ENCODE data around the gene TBX21.
"Not testable (repeated sequence)": the region's sequence is repeated elsewhere in the genome, so short reads cannot be mapped to it uniquely, and the experiment has no call there.

The TBX21 gene

GRCh38 chr17:47736501-47737495 lies 3.8 kb downstream of the TBX21 start:
- peaks cover 38 to 70% (median 58%) of the 10 kb centered on the region in 10 experiments for H3K4me1 ChIP-seq
- no peak for TF ChIP-seq Cebpa-rat (IDR thresholded peaks at IDR 0.05)
- H3K4me2 ChIP-seq, result peak overlapping the region in 7 of 11 experiments; percentile 3 to 36 (median 11); a peak in 6 of 22 replicates
- H3K36me3 ChIP-seq, result no peaks in the 10 kb centered on the region
- no peaks in the 10 kb centered on the region for H3K9me3 ChIP-seq (replicated peaks in 1 of 11)
- H3K9ac ChIP-seq, result no peak overlapping the region
- H3K27ac ChIP-seq, result no peak overlapping the region
- H4K20me1 ChIP-seq, result peaks cover 0 to 24% (median 0%) of the 10 kb centered on the region in 11 experiments; a peak in 5 of 22 replicates
- no peak overlapping the region for H3K4me3 ChIP-seq
- H3K27me3 ChIP-seq, result peaks cover 17 to 30% (median 23%) of the 10 kb centered on the region in 11 experiments

DNA sequence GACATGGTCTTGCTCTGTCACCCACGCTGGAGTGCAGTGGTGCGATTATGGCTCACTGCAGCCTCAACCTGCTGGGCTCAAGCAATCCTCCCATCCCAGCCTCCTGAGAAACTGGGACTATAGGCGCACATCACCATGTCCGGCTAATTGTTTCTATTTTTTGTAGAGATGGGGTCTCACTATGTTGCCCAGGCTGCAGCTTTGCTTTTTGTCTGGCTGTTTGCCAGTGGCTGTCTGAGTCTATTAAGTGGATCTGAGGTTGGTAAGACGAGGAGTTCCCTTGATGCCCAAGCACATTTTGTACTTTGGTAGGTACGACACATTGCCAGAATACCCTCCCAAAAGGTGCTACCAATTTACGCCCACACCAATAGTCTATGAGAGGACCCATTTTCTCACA lies 5.1 kb downstream of the TBX21 start:
- Histone ChIP-seq H4K20me1 (peaks cover 0 to 18% (median 0%) of the 10 kb centered on the region in 11 experiments; a peak in 5 of 22 replicates), H3K9ac (no peak overlapping the region), H3K4me1 (peaks cover 46 to 73% (median 62%) of the 10 kb centered on the region in 10 experiments), H3K27ac (no peak overlapping the region), H3K27me3 (peaks cover 17 to 26% (median 22%) of the 10 kb centered on the region in 11 experiments), H3K4me3 (no peak overlapping the region), H3K36me3 (no peaks in the 10 kb centered on the region), H3K4me2 (no peak overlapping the region), H3K9me3 (replicated peaks in 1 of 11) (no peaks in the 10 kb centered on the region)
- TF ChIP-seq Cebpa-rat (IDR thresholded peaks at IDR 0.05), result no peak

- no peak for TF ChIP-seq Cebpa-rat (IDR thresholded peaks at IDR 0.05)
- H3K9me3 ChIP-seq (replicated peaks in 1 of 11), result no peaks in the 10 kb centered on the region
- peaks cover 0 to 16% (median 0%) of the 10 kb centered on the region in 11 experiments; a peak in 4 of 22 replicates for H4K20me1 ChIP-seq
- H3K27ac ChIP-seq, result no peak overlapping the region
- H3K36me3 ChIP-seq, result no peaks in the 10 kb centered on the region
- peaks cover 43 to 75% (median 62%) of the 10 kb centered on the region in 10 experiments for H3K4me1 ChIP-seq
- H3K9ac ChIP-seq, result no peak overlapping the region
- no peak overlapping the region for H3K4me3 ChIP-seq
- peaks cover 8 to 24% (median 12%) of the 10 kb centered on the region in 11 experiments for H3K27me3 ChIP-seq
- H3K4me2 ChIP-seq, result peak overlapping the region; percentile 3 to 53 (median 29); a peak in 17 of 22 replicates
Observed at GRCh38 chr17:47739150-47739549, 6.1 kb downstream of the TBX21 start.

GRCh38 chr17:47739945-47740344 lies 6.9 kb downstream of the TBX21 start:
- H3K4me3 ChIP-seq; H3K4me2 ChIP-seq; H3K27ac ChIP-seq; H3K9ac ChIP-seq; H3K36me3 ChIP-seq; H3K9me3 ChIP-seq (replicated peaks in 1 of 11): not testable (repeated sequence)
- peaks cover 0 to 16% (median 0%) of the 10 kb centered on the region in 11 experiments; a peak in 3 of 22 replicates for H4K20me1 ChIP-seq
- H3K4me1 ChIP-seq, result peaks cover 45 to 75% (median 62%) of the 10 kb centered on the region in 10 experiments
- H3K27me3 ChIP-seq, result peaks cover under 1 to 24% (median 4%) of the 10 kb centered on the region in 11 experiments; a peak in 21 of 22 replicates

DNA sequence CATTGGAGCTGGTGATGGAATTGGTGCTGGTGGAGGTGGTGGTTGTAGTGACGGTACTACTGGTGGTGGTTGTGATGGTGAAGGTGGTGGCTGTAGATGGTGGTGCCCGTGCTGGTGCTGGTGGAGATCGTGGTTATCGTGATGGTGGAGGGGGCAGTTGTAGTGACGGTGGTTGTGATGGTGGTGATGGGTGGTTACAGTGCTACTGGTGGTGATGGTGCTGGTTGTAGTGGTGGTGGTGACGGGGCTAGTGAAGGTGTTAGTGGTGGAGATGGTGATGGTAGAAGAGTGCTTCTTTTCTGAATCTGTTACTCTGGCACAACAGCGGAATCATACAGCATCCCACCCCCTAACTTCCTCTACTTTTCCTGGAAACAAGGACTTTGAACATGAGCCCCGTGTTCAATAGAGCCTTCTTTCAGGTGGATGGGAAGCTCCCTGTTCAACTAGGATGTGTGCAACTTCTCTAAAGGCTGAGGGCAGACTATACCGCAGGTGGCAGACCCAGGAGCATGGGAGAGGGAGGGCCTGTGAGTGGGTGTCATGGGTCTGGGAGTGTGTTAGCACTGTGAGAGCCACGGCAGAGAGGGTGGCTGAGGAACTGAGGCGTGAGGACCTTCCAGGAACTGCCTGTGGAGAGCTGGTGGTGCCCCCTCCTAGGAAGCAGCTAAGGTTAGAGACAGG lies 8.2 kb downstream of the TBX21 start:
- Histone ChIP-seq H4K20me1 (0 out of 22 replicates have a peak, but pooled peaks cover 0 to 7% (median 0%) of the 10 kb centered on the region in 11 experiments), H3K36me3 (no peaks in the 10 kb centered on the region), H3K4me1 (peaks cover 49 to 75% (median 65%) of the 10 kb centered on the region in 10 experiments), H3K4me2 (peak overlapping the region in 10 of 11 experiments; percentile 46 to 100 (median 95); a peak in 19 of 22 replicates), H3K9me3 (replicated peaks in 1 of 11) (no peaks in the 10 kb centered on the region), H3K4me3 (no peak overlapping the region), H3K9ac (0 out of 22 replicates have a peak overlapping the region, but pooled peaks of 1 of the 11 experiments have one; percentile 15), H3K27me3 (peaks cover 0 to 28% (median 0%) of the 10 kb centered on the region in 11 experiments; a peak in 6 of 22 replicates), H3K27ac (peak overlapping the region in 5 of 11 experiments; percentile 4 to 84 (median 56); a peak in 1 of 22 replicates)
- TF ChIP-seq Cebpa-rat (IDR thresholded peaks at IDR 0.05), result no peak

DNA sequence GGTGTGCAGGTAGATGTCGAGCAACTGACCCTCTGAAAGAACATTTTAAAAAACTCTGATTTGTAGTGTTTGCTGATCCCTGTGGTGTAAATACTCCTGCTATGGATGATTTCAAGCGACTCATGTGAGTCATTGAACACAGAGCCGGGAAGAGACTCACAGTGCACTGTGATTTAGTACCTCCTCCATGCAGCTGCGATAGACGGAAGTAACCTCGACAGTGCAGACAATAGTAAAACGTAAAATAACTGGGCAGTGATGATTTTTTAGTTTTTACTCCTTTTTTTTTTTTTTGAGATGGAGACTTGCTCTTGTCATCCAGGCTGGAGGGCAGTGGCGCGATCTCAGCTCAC lies 8.7 kb downstream of the TBX21 start:
- Histone ChIP-seq H4K20me1 (0 out of 22 replicates have a peak, but pooled peaks cover 0 to 7% (median 0%) of the 10 kb centered on the region in 11 experiments), H3K9ac (peak overlapping the region in 3 of 11 experiments; percentile 14 to 47 (median 15); a peak in 1 of 22 replicates), H3K9me3 (replicated peaks in 1 of 11) (no peaks in the 10 kb centered on the region), H3K27me3 (peaks cover 0 to 28% (median 0%) of the 10 kb centered on the region in 11 experiments; a peak in 6 of 22 replicates), H3K4me1 (peaks cover 49 to 76% (median 66%) of the 10 kb centered on the region in 10 experiments), H3K27ac (peak overlapping the region in 6 of 11 experiments; percentile 4 to 84 (median 56); a peak in 6 of 22 replicates), H3K4me2 (peak overlapping the region; percentile 46 to 100 (median 93); a peak in 21 of 22 replicates), H3K4me3 (no peak overlapping the region), H3K36me3 (no peaks in the 10 kb centered on the region)
- no peak for TF ChIP-seq Cebpa-rat (IDR thresholded peaks at IDR 0.05)

DNA sequence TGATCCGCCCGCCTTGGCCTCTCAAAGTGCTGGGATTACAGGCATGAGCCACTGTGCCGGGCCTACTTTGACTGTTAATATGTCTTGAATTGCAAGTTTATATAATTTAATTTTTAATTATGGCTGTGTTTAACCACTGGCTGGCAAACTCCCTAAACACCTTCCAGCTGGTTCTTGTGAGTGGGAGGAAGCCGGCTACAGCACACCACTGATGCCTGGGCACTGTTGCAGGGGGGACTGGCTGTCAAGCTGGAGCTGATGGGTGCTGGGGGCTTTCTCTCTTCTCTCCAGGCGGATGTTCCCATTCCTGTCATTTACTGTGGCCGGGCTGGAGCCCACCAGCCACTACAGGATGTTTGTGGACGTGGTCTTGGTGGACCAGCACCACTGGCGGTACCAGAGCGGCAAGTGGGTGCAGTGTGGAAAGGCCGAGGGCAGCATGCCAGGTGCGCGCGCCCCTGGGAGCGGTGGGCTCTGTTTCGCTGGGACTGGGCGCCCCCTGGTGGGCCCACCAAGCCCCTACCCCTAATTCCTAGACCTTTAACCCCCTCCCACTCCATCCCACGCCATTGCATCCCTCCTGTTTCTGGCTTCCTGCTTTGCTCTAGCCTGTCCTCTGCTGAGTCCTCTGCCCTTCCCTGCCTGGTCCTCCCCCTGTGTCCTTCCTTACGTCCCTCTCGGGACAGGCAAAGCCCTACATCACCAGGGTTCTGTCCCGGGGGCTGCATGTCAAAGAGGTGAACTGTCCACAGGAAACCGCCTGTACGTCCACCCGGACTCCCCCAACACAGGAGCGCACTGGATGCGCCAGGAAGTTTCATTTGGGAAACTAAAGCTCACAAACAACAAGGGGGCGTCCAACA lies 9.5 kb downstream of the TBX21 start:
- peak overlapping the region; percentile 46 to 100 (median 93) for H3K4me2 ChIP-seq
- H4K20me1 ChIP-seq, result 0 out of 22 replicates have a peak, but pooled peaks cover 0 to 7% (median 0%) of the 10 kb centered on the region in 11 experiments
- H3K27ac ChIP-seq, result peak overlapping the region in 8 of 11 experiments; percentile 30 to 84 (median 56); a peak in 14 of 22 replicates
- H3K36me3 ChIP-seq, result no peaks in the 10 kb centered on the region
- H3K4me3 ChIP-seq, result peak overlapping the region in 1 of 10 experiments; percentile 5; a peak in 2 of 20 replicates
- H3K9me3 ChIP-seq (replicated peaks in 1 of 11), result no peaks in the 10 kb centered on the region
- peaks cover 0 to 28% (median 0%) of the 10 kb centered on the region in 11 experiments; a peak in 6 of 22 replicates for H3K27me3 ChIP-seq
- peak overlapping the region in 6 of 11 experiments; percentile 3 to 49 (median 40); a peak in 7 of 22 replicates for H3K9ac ChIP-seq
- peaks cover 49 to 81% (median 69%) of the 10 kb centered on the region in 10 experiments for H3K4me1 ChIP-seq
- TF ChIP-seq Cebpa-rat (IDR thresholded peaks at IDR 0.05), result no peak

All from BLaER1 treated with 17β-estradiol and CSF1 and Interleukin-3, amounts not matched to agents 10 nM and 100 nM (cell line).